Stimulated activated CD8-positive, alpha-beta memory T cell treated with anti-CD3 and anti-CD28 coated beads, Interleukin-15, amount 100 ng/mL, for 24 hours (primary cell): ENCODE data around the gene CPS1.

Experiments
- DNase-seq: peaks from one replicate; pipeline ENCODE4 v3.0.0-alpha.2; 2020; ENCODE audit warnings: low read depth

Gene CPS1

GRCh38 chr2:210556329-210556980 is at the start of gene CPS1:
Gene CPS1, plus strand, starts transcription at chr2:210556599. Its CDS starts 135 bp downstream, at chr2:210556734.
- DNase-seq = no peak

GRCh38 chr2:210515911-210516310 is 40.5 kb upstream of the CPS1 start:
- no peak for DNase-seq

- no peak for DNase-seq
Measured at GRCh38 chr2:210517264-210517663, 39.1 kb upstream of the CPS1 start.

GRCh38 chr2:210519594-210519993 is 36.8 kb upstream of the CPS1 start:
- no peak for DNase-seq

GRCh38 chr2:210522399-210522798 is 34.0 kb upstream of the CPS1 start:
- DNase-seq = no peak

- no peak for DNase-seq
Measured at GRCh38 chr2:210523650-210524289, 32.6 kb upstream of the CPS1 start.

GRCh38 chr2:210524533-210524932 is 31.9 kb upstream of the CPS1 start:
- DNase-seq = no peak

- no peak for DNase-seq
Measured at GRCh38 chr2:210527286-210527685, 29.1 kb upstream of the CPS1 start.

GRCh38 chr2:210528716-210529115 is 27.7 kb upstream of the CPS1 start:
- no peak for DNase-seq

GRCh38 chr2:210531050-210531449 is 25.3 kb upstream of the CPS1 start:
- DNase-seq = no peak

GRCh38 chr2:210531482-210531881 is 24.9 kb upstream of the CPS1 start:
- no peak for DNase-seq

GRCh38 chr2:210533389-210533788 is 23.0 kb upstream of the CPS1 start:
- DNase-seq = no peak

GRCh38 chr2:210534879-210535278 is 21.5 kb upstream of the CPS1 start:
- no peak for DNase-seq

- no peak for DNase-seq
Measured at GRCh38 chr2:210536973-210537650, 19.3 kb upstream of the CPS1 start.

- DNase-seq = no peak
Measured at GRCh38 chr2:210539035-210539434, 17.4 kb upstream of the CPS1 start.

GRCh38 chr2:210539578-210540416 is 16.6 kb upstream of the CPS1 start:
- DNase-seq = no peak

GRCh38 chr2:210540471-210540870 is 15.9 kb upstream of the CPS1 start:
- DNase-seq = no peak

- no peak for DNase-seq
Measured at GRCh38 chr2:210540900-210541289, 15.5 kb upstream of the CPS1 start.

GRCh38 chr2:210541290-210541902 is 15.0 kb upstream of the CPS1 start:
- no peak for DNase-seq

GRCh38 chr2:210544007-210544590 is 12.3 kb upstream of the CPS1 start:
- DNase-seq = no peak

GRCh38 chr2:210544831-210545230 is 11.6 kb upstream of the CPS1 start:
- no peak for DNase-seq
